GM23338 (cell line): Measurements from ENCODE around the gene CMSS1. TPM values are rescaled to one million over a fixed set of nuclear protein-coding genes. Genes with fewer than 3 reads are reported as not detected.
A peak's percentile ranks its signal among the peaks of the same experiment; 100 is the strongest.

Experiments used
- ATAC-seq: fragments of 200-7000 bp; cut with Tn5 transposase; 3 replicates; pipeline ENCODE4 v1.9.1; 2020
- DNase-seq: peaks from one replicate; pipeline ENCODE4 v3.0.0-alpha.2; 2015; ENCODE audit warnings: low spot score
- H2AFZ ChIP-seq: fragments of 200-600 bp; sonication (generic); 2 replicates; pipeline ENCODE4 v1.8.0; 2016; ENCODE audit warnings: antibody characterized with exemption, mild to moderate bottlenecking, moderate library complexity
- H3F3A ChIP-seq: fragments of 200-600 bp; sonication (generic); replicated peaks from 2 replicates; pipeline ENCODE4 v1.8.0; 2017; ENCODE audit warnings: antibody characterized with exemption, mixed run types, low read depth
- H3K27ac ChIP-seq: fragments of 200-600 bp; sonication (generic); 2 replicates; pipeline ENCODE4 v1.6.1; 2016; ENCODE audit warnings: low read depth
- H3K27me3 ChIP-seq: fragments of 200-600 bp; sonication (generic); 2 replicates; pipeline ENCODE4 v1.8.0; 2016; ENCODE audit warnings: mild to moderate bottlenecking, mixed run types, moderate library complexity; ENCODE audit not compliant: insufficient read depth
- H3K36me3 ChIP-seq: fragments of 200-600 bp; sonication (generic); 2 replicates; pipeline ENCODE4 v1.8.0; 2016; ENCODE audit warnings: mild to moderate bottlenecking; ENCODE audit not compliant: insufficient read depth
- H3K4me1 ChIP-seq: fragments of 200-600 bp; sonication (generic); 2 replicates; pipeline ENCODE4 v1.8.0; 2016; ENCODE audit warnings: mild to moderate bottlenecking, moderate library complexity; ENCODE audit not compliant: insufficient read depth
- H3K4me2 ChIP-seq: fragments of 200-600 bp; sonication (generic); 2 replicates; pipeline ENCODE4 v1.7.1; 2017; ENCODE audit warnings: mixed run types
- H3K4me3 ChIP-seq: fragments of 200-600 bp; sonication (generic); 2 replicates; pipeline ENCODE4 v1.6.1; 2016; ENCODE audit warnings: mixed run types
- H3K79me2 ChIP-seq: fragments of 200-600 bp; sonication (generic); replicated peaks from 2 replicates; pipeline ENCODE4 v1.8.0; 2017; ENCODE audit warnings: mild to moderate bottlenecking; ENCODE audit not compliant: insufficient read depth
- H3K9me2 ChIP-seq: fragments of 200-600 bp; sonication (generic); 2 replicates; pipeline ENCODE4 v1.8.0; 2017; ENCODE audit not compliant: insufficient read depth
- H4K20me1 ChIP-seq: fragments of 200-600 bp; sonication (generic); replicated peaks from 2 replicates; pipeline ENCODE4 v1.8.0; 2017; ENCODE audit warnings: mild to moderate bottlenecking; ENCODE audit not compliant: insufficient read depth
- H3K27ac Mint-ChIP-seq: 2 replicates; pipeline ENCODE4 v1.8.0; 2020; ENCODE audit warnings: inconsistent platforms, mild to moderate bottlenecking, moderate library complexity, mixed read lengths
- H3K27me3 Mint-ChIP-seq: 3 replicates; pipeline ENCODE4 v1.8.0; 2022; ENCODE audit warnings: low read depth, mild to moderate bottlenecking, moderate library complexity, mixed read lengths, inconsistent platforms; ENCODE audit not compliant: insufficient read depth, poor library complexity
- H3K36me3 Mint-ChIP-seq: 3 replicates; pipeline ENCODE4 v1.8.0; 2021; ENCODE audit warnings: low read depth, mild to moderate bottlenecking, inconsistent platforms, moderate library complexity, mixed read lengths
- H3K4me1 Mint-ChIP-seq: 3 replicates; pipeline ENCODE4 v1.8.0; 2020; ENCODE audit warnings: mild to moderate bottlenecking, inconsistent platforms, mixed read lengths
- H3K4me3 Mint-ChIP-seq: 3 replicates; pipeline ENCODE4 v1.8.0; 2021; ENCODE audit warnings: moderate library complexity, mild to moderate bottlenecking, inconsistent platforms, mixed read lengths
- H3K9me3 Mint-ChIP-seq: 3 replicates; pipeline ENCODE4 v1.8.0; 2020; ENCODE audit warnings: moderate library complexity, mild to moderate bottlenecking, inconsistent platforms, mixed read lengths
- EZH2 ChIP-seq: fragments of 200-600 bp; sonication (generic); IDR thresholded peaks from one replicate; pipeline ENCODE4 v1.8.0; 2017; ENCODE audit warnings: antibody characterized with exemption, mild to moderate bottlenecking, low read depth; ENCODE audit not compliant: unreplicated experiment
- JUNB ChIP-seq: IDR thresholded peaks from one replicate; pipeline ENCODE4 v1.6.1; 2016; ENCODE audit warnings: antibody characterized with exemption; ENCODE audit not compliant: unreplicated experiment
- NANOG ChIP-seq: IDR thresholded peaks from 2 replicates; pipeline ENCODE4 v1.6.1; 2016; ENCODE audit warnings: antibody characterized with exemption, borderline replicate concordance
- POLR2AphosphoS5 ChIP-seq: IDR thresholded peaks from 2 replicates; pipeline ENCODE4 v1.6.1; 2016; ENCODE audit warnings: antibody characterized with exemption, low read depth
- STAT1 ChIP-seq: IDR thresholded peaks from one replicate; pipeline ENCODE4 v1.6.1; 2016; ENCODE audit warnings: antibody characterized with exemption; ENCODE audit not compliant: unreplicated experiment
- ZNF114 ChIP-seq: fragments of 250-450 bp; sonication (Bioruptor Pico); IDR thresholded peaks from 2 replicates; pipeline ENCODE4 v1.5.0; 2020; ENCODE audit warnings: mild to moderate bottlenecking, moderate library complexity
- ZNF462 ChIP-seq: fragments of 250-450 bp; sonication (Bioruptor Pico); IDR thresholded peaks from 2 replicates; pipeline ENCODE4 v1.5.0; 2020; ENCODE audit warnings: mild to moderate bottlenecking, moderate library complexity
- polyA plus RNA-seq: library from polyadenylated mRNA; unstranded; fragments of >200 nt; fragmentation: Nextera tagmentation; extraction: Ambion mirVana; gene quantifications from 2 replicates; pipeline ENCODE4 v1.2.1, GENCODE V29; 2016
- total RNA-seq: library from RNA; depleted of rRNA; stranded (reverse); fragments of >200 nt; shearing (Covaris generic); gene quantifications from 2 replicates; pipeline ENCODE4 v1.2.3, GENCODE V29; 2014

Gene CMSS1
- total and polyA plus RNA-seq, 2 experiments from 2014 or later: 39.4 to 187 TPM

GRCh38 chr3:100209948-100210771, 392.5 kb downstream of the CMSS1 start:
- no peak for DNase-seq
- Histone ChIP-seq H3K4me2 (peak overlapping the region; percentile 52), H3K4me3 (no peak overlapping the region), H3F3A (0 out of 2 replicates have a peak, but pooled peaks cover 4% of the 10 kb centered on the region), H4K20me1 (no peaks in the 10 kb centered on the region), H3K27me3 (no peaks in the 10 kb centered on the region), H3K9me2 (no peaks in the 10 kb centered on the region), H3K79me2 (no peaks in the 10 kb centered on the region), H3K27ac (peak overlapping the region; percentile 68), H3K4me1 (peaks cover 25% of the 10 kb centered on the region), H2AFZ (no peak overlapping the region), H3K36me3 (no peaks in the 10 kb centered on the region)
- Mint-ChIP-seq H3K27ac (peak overlapping the region; percentile 91), H3K9me3 (no peaks in the 10 kb centered on the region; the same call in 2 of the 3 replicates), H3K36me3 (no peaks in the 10 kb centered on the region), H3K4me1 (peaks cover 28% of the 10 kb centered on the region), H3K27me3 (peaks cover 6% of the 10 kb centered on the region), H3K4me3 (peak overlapping the region; percentile 12; the same call in 2 of the 3 replicates)
- TF ChIP-seq EZH2 (no peak), POLR2AphosphoS5 (no peak), JUNB (no peak), NANOG (no peak), ZNF462 (CRISPR knock-in tag) (no peak), STAT1 (no peak), ZNF114 (CRISPR knock-in tag) (no peak)
- peak; percentile 32 for ATAC-seq
